SU-DHL-6 (cell line): ENCODE results near the gene PHPT1.

Source experiments
- H2AFZ ChIP-seq: fragments of 200-600 bp; sonication (generic); 2 replicates; pipeline ENCODE4 v1.6.1; 2014; ENCODE audit warnings: low read depth, mild to moderate bottlenecking, moderate library complexity, mixed read lengths, antibody characterized with exemption, low read length; ENCODE audit not compliant: severe bottlenecking
- H3F3A ChIP-seq: fragments of 200-600 bp; shearing (Covaris generic); 2 replicates; pipeline ENCODE4 v1.6.0; 2016; ENCODE audit warnings: antibody characterized with exemption, mild to moderate bottlenecking; ENCODE audit not compliant: insufficient read depth
- H3K27ac ChIP-seq: fragments of 200-600 bp; sonication (generic); 2 replicates; pipeline ENCODE4 v1.5.1; 2016; ENCODE audit warnings: low read depth, mild to moderate bottlenecking, low read length, moderate library complexity, mixed read lengths
- H3K27me3 ChIP-seq: fragments of 200-600 bp; sonication (generic), shearing (Covaris generic); 2 replicates; pipeline ENCODE4 v1.6.0; 2014; ENCODE audit warnings: mild to moderate bottlenecking, low read length
- H3K36me3 ChIP-seq: fragments of 200-600 bp; sonication (generic); 2 replicates; pipeline ENCODE4 v1.6.1; 2014; ENCODE audit warnings: mild to moderate bottlenecking, low read length, mixed read lengths
- H3K4me2 ChIP-seq: fragments of 300-600, 200-600 bp; shearing (Covaris generic), sonication (generic); 2 replicates; pipeline ENCODE4 v1.6.0; 2014; ENCODE audit warnings: low read length, low read depth, mild to moderate bottlenecking; ENCODE audit not compliant: poor library complexity, severe bottlenecking
- H3K4me3 ChIP-seq: fragments of 200-600 bp; sonication (generic); 2 replicates; pipeline ENCODE4 v1.5.1; 2014; ENCODE audit warnings: antibody characterized with exemption, low read length, mild to moderate bottlenecking, mixed read lengths; ENCODE audit not compliant: insufficient read depth, poor library complexity, severe bottlenecking
- H3K79me2 ChIP-seq: fragments of 200-600 bp; sonication (generic); 2 replicates; pipeline ENCODE4 v1.6.1; 2014; ENCODE audit warnings: mild to moderate bottlenecking, low read length, moderate library complexity; ENCODE audit not compliant: insufficient read depth
- H3K9ac ChIP-seq: fragments of 200-600 bp; sonication (generic); 2 replicates; pipeline ENCODE4 v1.7.0; 2014; ENCODE audit warnings: mild to moderate bottlenecking, low read length
- H3K9me2 ChIP-seq: fragments of 200-600 bp; sonication (generic); replicated peaks from 2 replicates; pipeline ENCODE4 v1.6.1; 2014; ENCODE audit warnings: low read length; ENCODE audit not compliant: insufficient read depth
- H3K9me3 ChIP-seq: fragments of 200-600 bp; sonication (generic); 2 replicates; pipeline ENCODE4 v1.6.1; 2014; ENCODE audit warnings: low read length, mixed read lengths; ENCODE audit not compliant: insufficient read depth
- H4K20me1 ChIP-seq: fragments of 200-600 bp; sonication (generic); 2 replicates; pipeline ENCODE4 v1.6.1; 2014; ENCODE audit warnings: low read depth, mild to moderate bottlenecking, antibody characterized with exemption, low read length, moderate library complexity, mixed read lengths
- EZH2phosphoT487 ChIP-seq: fragments of 200-600 bp; sonication (generic), shearing (Covaris generic); conservative IDR thresholded peaks from 2 replicates; pipeline ENCODE4 v1.6.1; 2018; ENCODE audit warnings: mild to moderate bottlenecking, antibody characterized with exemption, low read length, moderate library complexity, mixed read lengths
- TF ChIP-seq, protein P1 (sequence below): fragments of 200-600 bp; sonication (generic); IDR thresholded peaks from one replicate; pipeline ENCODE4 v1.5.1; 2017; ENCODE audit warnings: antibody characterized with exemption, mild to moderate bottlenecking, low read length, moderate library complexity; ENCODE audit not compliant: insufficient read depth, poor library complexity, severe bottlenecking

The PHPT1 gene

DNA sequence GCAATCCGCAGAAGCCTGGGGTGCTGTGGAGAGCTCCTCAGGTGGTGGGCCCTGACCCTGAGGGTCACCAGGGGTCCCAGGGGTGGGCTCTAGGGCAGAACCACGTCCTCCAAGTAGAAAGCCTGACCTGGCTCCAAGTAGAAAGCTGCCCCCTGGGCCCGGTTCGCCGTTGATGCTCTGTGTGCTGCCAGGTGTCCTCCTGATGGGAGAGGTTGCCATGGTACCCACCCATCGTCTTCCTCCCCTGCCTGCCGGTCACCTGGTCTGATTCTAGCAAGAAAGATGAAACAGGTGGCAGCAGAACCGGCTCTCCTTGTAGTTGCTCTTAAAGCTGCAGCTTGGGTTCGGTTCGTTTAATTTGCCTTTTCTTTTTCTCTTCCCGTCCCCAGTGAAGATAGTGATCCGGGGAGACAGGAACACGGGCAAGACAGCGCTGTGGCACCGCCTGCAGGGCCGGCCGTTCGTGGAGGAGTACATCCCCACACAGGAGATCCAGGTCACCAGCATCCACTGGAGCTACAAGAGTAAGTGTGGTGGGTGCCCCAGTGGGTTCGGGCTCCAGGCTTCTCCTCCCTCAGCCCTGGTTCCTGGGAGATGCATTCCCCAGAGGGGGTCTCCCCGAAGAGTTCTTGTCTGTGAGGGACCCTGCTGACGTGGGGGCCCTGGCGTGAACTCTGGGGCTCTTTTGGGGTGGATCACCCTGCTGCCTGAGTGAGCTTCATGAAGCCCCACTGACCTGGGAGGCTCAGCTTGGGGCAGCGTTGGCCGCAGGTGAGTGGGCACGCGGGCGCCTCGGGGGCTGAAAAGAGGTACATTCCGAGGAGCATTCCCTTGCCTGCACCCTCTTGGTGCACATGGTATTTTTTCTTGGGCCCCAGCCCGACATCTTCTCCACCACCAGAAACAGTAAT is 25.8 kb upstream of the PHPT1 start:
- no peaks in the 10 kb centered on the region for H3K27me3 ChIP-seq
- peaks cover 19% of the 10 kb centered on the region for H3K79me2 ChIP-seq
- no peaks in the 10 kb centered on the region for H3K9me2 ChIP-seq
- 0 out of 2 replicates have a peak, but pooled peaks cover 3% of the 10 kb centered on the region for H4K20me1 ChIP-seq
- no peak overlapping the region for H3K4me2 ChIP-seq
- no peak overlapping the region for H3K4me3 ChIP-seq
- no peak overlapping the region for H3K27ac ChIP-seq
- TF ChIP-seq, protein P1, sequence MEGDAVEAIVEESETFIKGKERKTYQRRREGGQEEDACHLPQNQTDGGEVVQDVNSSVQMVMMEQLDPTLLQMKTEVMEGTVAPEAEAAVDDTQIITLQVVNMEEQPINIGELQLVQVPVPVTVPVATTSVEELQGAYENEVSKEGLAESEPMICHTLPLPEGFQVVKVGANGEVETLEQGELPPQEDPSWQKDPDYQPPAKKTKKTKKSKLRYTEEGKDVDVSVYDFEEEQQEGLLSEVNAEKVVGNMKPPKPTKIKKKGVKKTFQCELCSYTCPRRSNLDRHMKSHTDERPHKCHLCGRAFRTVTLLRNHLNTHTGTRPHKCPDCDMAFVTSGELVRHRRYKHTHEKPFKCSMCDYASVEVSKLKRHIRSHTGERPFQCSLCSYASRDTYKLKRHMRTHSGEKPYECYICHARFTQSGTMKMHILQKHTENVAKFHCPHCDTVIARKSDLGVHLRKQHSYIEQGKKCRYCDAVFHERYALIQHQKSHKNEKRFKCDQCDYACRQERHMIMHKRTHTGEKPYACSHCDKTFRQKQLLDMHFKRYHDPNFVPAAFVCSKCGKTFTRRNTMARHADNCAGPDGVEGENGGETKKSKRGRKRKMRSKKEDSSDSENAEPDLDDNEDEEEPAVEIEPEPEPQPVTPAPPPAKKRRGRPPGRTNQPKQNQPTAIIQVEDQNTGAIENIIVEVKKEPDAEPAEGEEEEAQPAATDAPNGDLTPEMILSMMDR: no peak
- TF ChIP-seq EZH2phosphoT487: no peak
- H3K9ac ChIP-seq: no peak overlapping the region
- no peak overlapping the region for H2AFZ ChIP-seq
- H3F3A ChIP-seq: no peaks in the 10 kb centered on the region
- no peaks in the 10 kb centered on the region for H3K9me3 ChIP-seq
- H3K36me3 ChIP-seq: no peaks in the 10 kb centered on the region

DNA sequence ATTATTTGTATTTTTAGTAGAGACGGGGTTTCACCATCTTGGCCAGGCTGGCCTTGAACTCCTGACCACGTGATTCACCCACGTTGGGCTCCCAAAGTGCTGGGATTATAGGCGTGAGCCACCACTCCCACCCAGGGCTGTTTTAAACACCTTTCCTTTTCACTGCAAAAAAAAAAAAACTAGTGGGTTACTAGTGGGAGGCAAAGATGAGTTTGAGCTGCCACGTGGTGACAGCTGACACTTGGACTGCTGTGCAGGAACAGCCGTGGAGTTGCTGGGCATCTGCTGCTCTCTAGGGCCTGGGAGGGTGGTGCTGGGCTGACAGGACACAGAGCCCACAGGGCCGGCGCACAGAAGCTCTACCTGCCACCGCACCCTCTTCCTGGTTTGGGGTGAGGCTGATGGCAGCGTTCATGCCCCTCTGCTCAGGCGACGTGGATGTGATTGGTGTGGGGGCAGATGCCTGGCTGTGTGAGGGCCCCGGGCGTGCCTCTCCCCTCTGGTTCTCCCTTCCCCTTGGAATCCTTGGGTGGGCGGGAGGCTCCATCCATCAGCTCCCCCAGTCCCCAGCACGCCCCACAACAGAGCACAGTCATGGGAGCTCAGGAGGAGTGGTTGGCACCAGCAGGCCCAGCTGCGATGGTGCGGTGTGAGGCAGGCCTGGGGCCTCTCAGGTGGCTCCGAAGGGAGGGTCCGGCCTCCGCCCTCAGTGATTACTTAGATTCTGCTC is 24.5 kb upstream of the PHPT1 start:
- Histone ChIP-seq H4K20me1 (0 out of 2 replicates have a peak, but pooled peaks cover 2% of the 10 kb centered on the region), H3K79me2 (peaks cover 15% of the 10 kb centered on the region), H3K9me3 (no peaks in the 10 kb centered on the region), H3K9me2 (no peaks in the 10 kb centered on the region), H3K27me3 (no peaks in the 10 kb centered on the region), H3K4me2 (no peak overlapping the region), H3K4me3 (no peak overlapping the region), H3F3A (no peaks in the 10 kb centered on the region), H3K9ac (no peak overlapping the region), H3K36me3 (no peaks in the 10 kb centered on the region), H3K27ac (no peak overlapping the region), H2AFZ (no peak overlapping the region)
- TF ChIP-seq, protein P1: no peak
- no peak for TF ChIP-seq EZH2phosphoT487

DNA sequence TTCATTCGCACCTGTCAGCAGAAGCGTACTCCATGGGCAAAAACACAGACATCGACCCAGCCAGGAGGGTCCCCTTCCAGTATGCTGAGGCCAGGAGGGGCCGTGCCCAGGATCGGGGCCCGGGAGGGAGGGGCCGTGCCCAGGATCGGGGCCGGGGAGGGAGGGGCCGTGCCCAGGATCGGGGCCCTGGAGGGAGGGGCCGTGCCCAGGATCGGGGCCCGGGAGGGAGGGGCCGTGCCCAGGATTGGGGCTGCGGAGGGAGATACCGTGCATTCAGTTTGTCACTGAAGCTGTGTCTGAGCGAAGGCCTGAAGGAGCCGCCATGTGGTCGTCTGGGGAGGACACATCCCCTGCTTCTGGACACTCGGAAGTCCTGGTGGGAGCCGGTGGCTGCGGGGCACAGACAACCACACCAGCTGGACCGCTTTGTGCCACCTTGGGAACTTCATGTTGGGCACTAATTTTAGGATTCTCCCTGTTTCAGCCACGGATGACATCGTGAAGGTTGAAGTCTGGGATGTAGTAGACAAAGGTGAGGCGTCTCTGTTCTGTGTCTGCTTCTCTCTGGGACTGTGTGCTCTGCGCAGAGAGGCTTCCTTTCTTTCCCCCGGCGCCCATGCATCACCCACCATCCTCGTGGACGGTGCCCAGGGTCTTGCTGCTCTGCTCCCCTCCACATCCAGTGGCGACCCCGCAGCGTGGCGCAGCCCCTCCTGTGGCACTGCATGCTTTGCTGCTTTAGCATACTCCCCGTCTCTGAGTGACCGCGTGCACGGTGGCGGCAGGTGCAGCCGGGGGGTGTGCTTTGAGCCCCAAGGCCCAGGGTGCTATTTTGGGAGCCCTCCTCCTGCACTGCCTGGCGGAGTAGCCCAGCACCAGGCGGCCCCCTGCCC is 23.7 kb upstream of the PHPT1 start:
- H3F3A ChIP-seq: no peaks in the 10 kb centered on the region
- no peak overlapping the region for H3K4me3 ChIP-seq
- H3K27me3 ChIP-seq: no peaks in the 10 kb centered on the region
- H3K27ac ChIP-seq: no peak overlapping the region
- H3K9ac ChIP-seq: no peak overlapping the region
- no peaks in the 10 kb centered on the region for H4K20me1 ChIP-seq
- H2AFZ ChIP-seq: no peak overlapping the region
- TF ChIP-seq, protein P1: no peak
- no peak for TF ChIP-seq EZH2phosphoT487
- peaks cover 6% of the 10 kb centered on the region for H3K79me2 ChIP-seq
- H3K36me3 ChIP-seq: no peaks in the 10 kb centered on the region
- H3K9me3 ChIP-seq: no peaks in the 10 kb centered on the region
- no peaks in the 10 kb centered on the region for H3K9me2 ChIP-seq
- no peak overlapping the region for H3K4me2 ChIP-seq
